ENCODE results near the gene PI4KA. TPM values are rescaled to one million over a fixed set of nuclear protein-coding genes. Genes with fewer than 3 reads are reported as not detected.
A peak's percentile ranks its signal among the peaks of the same experiment; 100 is the strongest.

PI4KA gene
- total RNA-seq, 6 donors from 2014 or later: 68.6 to 251 (median 89.5) TPM

DNA sequence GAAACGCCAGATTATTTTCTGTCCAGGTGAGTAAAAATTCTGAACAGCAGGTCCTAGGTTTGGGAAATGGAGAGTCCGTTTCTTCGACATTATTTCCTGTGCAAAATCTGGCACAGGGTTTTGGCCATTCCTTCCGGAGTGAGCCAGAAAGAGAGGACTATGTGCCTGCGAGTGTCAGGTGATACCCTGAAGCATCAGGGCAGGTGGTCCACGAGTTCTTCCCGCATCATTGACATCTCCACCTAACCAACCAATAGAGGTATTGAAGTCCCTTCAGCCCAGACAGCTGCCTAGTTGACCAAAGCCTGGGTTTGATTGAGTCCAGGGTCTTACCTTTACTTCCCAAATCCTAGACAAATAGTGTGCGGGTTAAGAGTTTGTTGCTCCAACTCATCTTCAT, 1.0 kb upstream of the PI4KA start:
- ATAC-seq (ENCODE audit: low FRiP score in 2 of 2) (no peak), DNase-seq (no peak)
- H3K4me1 ChIP-seq: peaks cover 26 to 68% (median 43%) of the 10 kb centered on the region in 4 donors
- peak overlapping the region; percentile 89 to 97 (median 92) for H3K27ac ChIP-seq
- H3K36me3 ChIP-seq: peaks cover 0 to 6% (median 0%) of the 10 kb centered on the region in 4 donors
- no peaks in the 10 kb centered on the region for H3K9me3 ChIP-seq
- no peaks in the 10 kb centered on the region for H3K27me3 ChIP-seq
- H3K4me3 ChIP-seq: peak overlapping the region; percentile 60 to 90 (median 78)
- WGBS, 2 donors: 31 to 39% methylated on average over 8 of the region's 8 CpGs
- TF ChIP-seq EP300 (IDR thresholded peaks at IDR 0.05): no peak
- TF ChIP-seq POLR2AphosphoS5 (IDR thresholded peaks at IDR 0.05): no peak
- TF ChIP-seq CTCF (IDR thresholded peaks at IDR 0.05): no peak
- TF ChIP-seq POLR2A (IDR thresholded peaks at IDR 0.05): no peak

- H3K4me1 ChIP-seq: peaks cover 26 to 61% (median 42%) of the 10 kb centered on the region in 4 donors
- no peaks in the 10 kb centered on the region for H3K27me3 ChIP-seq
- no peak for TF ChIP-seq EP300 (IDR thresholded peaks at IDR 0.05)
- no peak for TF ChIP-seq POLR2AphosphoS5 (IDR thresholded peaks at IDR 0.05)
- no peak for TF ChIP-seq POLR2A (IDR thresholded peaks at IDR 0.05)
- TF ChIP-seq CTCF (IDR thresholded peaks at IDR 0.05): no peak
- DNase-seq (peak; percentile 90 to 95), ATAC-seq (ENCODE audit: low FRiP score in 2 of 2) (peak; percentile 74 to 89)
- WGBS, 2 donors: 2% methylated on average over 25 to 27 of the region's 38 CpGs
- H3K27ac ChIP-seq: peak overlapping the region; percentile 89 to 97 (median 92)
- H3K36me3 ChIP-seq: peaks cover 0 to 2% (median 0%) of the 10 kb centered on the region in 4 donors
- H3K4me3 ChIP-seq: peak overlapping the region; percentile 70 to 90 (median 86)
- H3K9me3 ChIP-seq: no peaks in the 10 kb centered on the region
Observed at GRCh38 chr22:20857838-20858614, 585 bp downstream of the PI4KA start.

- TF ChIP-seq CTCF (IDR thresholded peaks at IDR 0.05) (no peak), EP300 (IDR thresholded peaks at IDR 0.05) (no peak), POLR2AphosphoS5 (IDR thresholded peaks at IDR 0.05) (no peak), POLR2A (IDR thresholded peaks at IDR 0.05) (no peak)
- Histone ChIP-seq H3K4me1 (peaks cover 28 to 59% (median 39%) of the 10 kb centered on the region in 4 donors), H3K4me3 (peak overlapping the region in 3 of 4 donors; percentile 70 to 90 (median 86)), H3K27me3 (no peaks in the 10 kb centered on the region), H3K27ac (peak overlapping the region in 2 of 4 donors; percentile 89 to 94), H3K9me3 (no peaks in the 10 kb centered on the region), H3K36me3 (no peaks in the 10 kb centered on the region)
- no peak for ATAC-seq (ENCODE audit: low FRiP score in 2 of 2)
- DNase-seq: no peak
- WGBS, 2 donors: 24 to 47% methylated on average over 7 of the region's 7 CpGs
Observed at GRCh38 chr22:20857247-20857643, 1.4 kb downstream of the PI4KA start.

GRCh38 chr22:20853236-20853660, 5.4 kb downstream of the PI4KA start:
- no peak for DNase-seq
- Histone ChIP-seq H3K36me3 (no peaks in the 10 kb centered on the region), H3K4me1 (peaks cover 16 to 39% (median 23%) of the 10 kb centered on the region in 4 donors), H3K27me3 (no peaks in the 10 kb centered on the region), H3K27ac (no peak overlapping the region), H3K9me3 (no peaks in the 10 kb centered on the region), H3K4me3 (no peak overlapping the region)
- 87 to 92% methylated on average over 3 of the region's 3 CpGs for WGBS, 2 donors
- ATAC-seq (ENCODE audit: low FRiP score in 2 of 2): no peak
- TF ChIP-seq CTCF (IDR thresholded peaks at IDR 0.05): no peak
- TF ChIP-seq EP300 (IDR thresholded peaks at IDR 0.05): no peak
- TF ChIP-seq POLR2AphosphoS5 (IDR thresholded peaks at IDR 0.05): no peak
- no peak for TF ChIP-seq POLR2A (IDR thresholded peaks at IDR 0.05)

Data from upper lobe of left lung (tissue), 6 donors.